HUES48 (cell line): Measurements from ENCODE around the gene CACNG4.

Experiments
- H3K27ac ChIP-seq: one replicate; pipeline ENCODE4 v1.7.0; 2013; ENCODE audit warnings: low read depth, low read length, inconsistent platforms
- H3K27me3 ChIP-seq: 2 replicates; pipeline ENCODE4 v1.6.1; 2013; ENCODE audit warnings: mild to moderate bottlenecking, low read length; ENCODE audit not compliant: control insufficient read depth, insufficient read depth
- H3K36me3 ChIP-seq: 2 replicates; pipeline ENCODE4 v1.6.1; 2013; ENCODE audit warnings: low read length; ENCODE audit not compliant: control insufficient read depth, insufficient read depth
- H3K4me1 ChIP-seq: 2 replicates; pipeline ENCODE4 v1.6.1; 2013; ENCODE audit warnings: mild to moderate bottlenecking, low read length; ENCODE audit not compliant: control insufficient read depth, insufficient read depth
- H3K4me3 ChIP-seq: 2 replicates; pipeline ENCODE4 v1.5.1; 2013; ENCODE audit warnings: mild to moderate bottlenecking, low read depth, low read length
- H3K9ac ChIP-seq: 2 replicates; pipeline ENCODE4 v1.6.1; 2013; ENCODE audit warnings: mild to moderate bottlenecking, low read depth, low read length, moderate library complexity
- H3K9me3 ChIP-seq: 2 replicates; pipeline ENCODE4 v1.6.1; 2013; ENCODE audit warnings: low read length; ENCODE audit not compliant: control insufficient read depth, insufficient read depth

Gene CACNG4

GRCh38 chr17:66930933-66931332 lies 33.6 kb upstream of the CACNG4 start:
- no peaks in the 10 kb centered on the region for H3K27me3 ChIP-seq
- H3K9me3 ChIP-seq, result 0 out of 2 replicates have a peak, but pooled peaks cover 2% of the 10 kb centered on the region
- H3K36me3 ChIP-seq, result no peaks in the 10 kb centered on the region
- no peak overlapping the region for H3K9ac ChIP-seq
- H3K27ac ChIP-seq, result no peak overlapping the region
- no peaks in the 10 kb centered on the region for H3K4me1 ChIP-seq
- no peak overlapping the region for H3K4me3 ChIP-seq

GRCh38 chr17:66932311-66932710 lies 32.2 kb upstream of the CACNG4 start:
- Histone ChIP-seq H3K9ac (no peak overlapping the region), H3K4me3 (no peak overlapping the region), H3K27me3 (no peaks in the 10 kb centered on the region), H3K4me1 (no peaks in the 10 kb centered on the region), H3K27ac (no peak overlapping the region), H3K36me3 (no peaks in the 10 kb centered on the region), H3K9me3 (0 out of 2 replicates have a peak, but pooled peaks cover 5% of the 10 kb centered on the region)

- H3K4me1 ChIP-seq, result no peaks in the 10 kb centered on the region
- H3K4me3 ChIP-seq, result no peak overlapping the region
- no peak overlapping the region for H3K9ac ChIP-seq
- no peaks in the 10 kb centered on the region for H3K36me3 ChIP-seq
- H3K27me3 ChIP-seq, result no peaks in the 10 kb centered on the region
- H3K9me3 ChIP-seq, result peaks cover 11% of the 10 kb centered on the region; the same call in 1 of the 2 replicates
- no peak overlapping the region for H3K27ac ChIP-seq
Measured at GRCh38 chr17:66934040-66934439, 30.5 kb upstream of the CACNG4 start.

- H3K4me3 ChIP-seq, result no peak overlapping the region
- no peaks in the 10 kb centered on the region for H3K27me3 ChIP-seq
- no peak overlapping the region for H3K27ac ChIP-seq
- no peak overlapping the region for H3K9ac ChIP-seq
- peaks cover 11% of the 10 kb centered on the region; the same call in 1 of the 2 replicates for H3K9me3 ChIP-seq
- H3K4me1 ChIP-seq, result no peaks in the 10 kb centered on the region
- H3K36me3 ChIP-seq, result no peaks in the 10 kb centered on the region
Measured at GRCh38 chr17:66935717-66936116, 28.8 kb upstream of the CACNG4 start.

- Histone ChIP-seq H3K9ac (no peak overlapping the region), H3K4me1 (no peaks in the 10 kb centered on the region), H3K27me3 (no peaks in the 10 kb centered on the region), H3K36me3 (no peaks in the 10 kb centered on the region), H3K4me3 (no peak overlapping the region), H3K9me3 (peaks cover 11% of the 10 kb centered on the region; the same call in 1 of the 2 replicates), H3K27ac (no peak overlapping the region)
Measured at GRCh38 chr17:66938656-66939055, 25.9 kb upstream of the CACNG4 start.

GRCh38 chr17:66939461-66940114 lies 24.9 kb upstream of the CACNG4 start:
- H3K27me3 ChIP-seq, result no peaks in the 10 kb centered on the region
- no peak overlapping the region for H3K9ac ChIP-seq
- H3K4me1 ChIP-seq, result peaks cover 2% of the 10 kb centered on the region
- H3K36me3 ChIP-seq, result no peaks in the 10 kb centered on the region
- H3K4me3 ChIP-seq, result no peak overlapping the region
- H3K27ac ChIP-seq, result no peak overlapping the region
- peaks cover 11% of the 10 kb centered on the region; the same call in 1 of the 2 replicates for H3K9me3 ChIP-seq

GRCh38 chr17:66941249-66941648 lies 23.3 kb upstream of the CACNG4 start:
- Histone ChIP-seq H3K36me3 (no peaks in the 10 kb centered on the region), H3K9ac (no peak overlapping the region), H3K4me3 (no peak overlapping the region), H3K4me1 (peaks cover 7% of the 10 kb centered on the region), H3K27ac (no peak overlapping the region), H3K9me3 (peaks cover 6% of the 10 kb centered on the region; the same call in 1 of the 2 replicates), H3K27me3 (no peaks in the 10 kb centered on the region)

GRCh38 chr17:66941773-66942450 lies 22.6 kb upstream of the CACNG4 start:
- Histone ChIP-seq H3K9ac (no peak overlapping the region), H3K27ac (no peak overlapping the region), H3K4me3 (no peak overlapping the region), H3K9me3 (peaks cover 6% of the 10 kb centered on the region; the same call in 1 of the 2 replicates), H3K36me3 (no peaks in the 10 kb centered on the region), H3K4me1 (peaks cover 7% of the 10 kb centered on the region), H3K27me3 (no peaks in the 10 kb centered on the region)

GRCh38 chr17:66942451-66943264 lies 21.8 kb upstream of the CACNG4 start:
- H3K36me3 ChIP-seq, result no peaks in the 10 kb centered on the region
- peaks cover 4% of the 10 kb centered on the region; the same call in 1 of the 2 replicates for H3K9me3 ChIP-seq
- no peak overlapping the region for H3K9ac ChIP-seq
- H3K4me1 ChIP-seq, result peaks cover 7% of the 10 kb centered on the region
- no peaks in the 10 kb centered on the region for H3K27me3 ChIP-seq
- H3K27ac ChIP-seq, result no peak overlapping the region
- H3K4me3 ChIP-seq, result no peak overlapping the region

- Histone ChIP-seq H3K9ac (no peak overlapping the region), H3K4me1 (peaks cover 7% of the 10 kb centered on the region), H3K9me3 (no peaks in the 10 kb centered on the region), H3K36me3 (no peaks in the 10 kb centered on the region), H3K4me3 (no peak overlapping the region), H3K27ac (no peak overlapping the region), H3K27me3 (no peaks in the 10 kb centered on the region)
Measured at GRCh38 chr17:66943484-66943883, 21.0 kb upstream of the CACNG4 start.
